ENCODE measurements around the gene ATP8A2.

Gene ATP8A2

DNA sequence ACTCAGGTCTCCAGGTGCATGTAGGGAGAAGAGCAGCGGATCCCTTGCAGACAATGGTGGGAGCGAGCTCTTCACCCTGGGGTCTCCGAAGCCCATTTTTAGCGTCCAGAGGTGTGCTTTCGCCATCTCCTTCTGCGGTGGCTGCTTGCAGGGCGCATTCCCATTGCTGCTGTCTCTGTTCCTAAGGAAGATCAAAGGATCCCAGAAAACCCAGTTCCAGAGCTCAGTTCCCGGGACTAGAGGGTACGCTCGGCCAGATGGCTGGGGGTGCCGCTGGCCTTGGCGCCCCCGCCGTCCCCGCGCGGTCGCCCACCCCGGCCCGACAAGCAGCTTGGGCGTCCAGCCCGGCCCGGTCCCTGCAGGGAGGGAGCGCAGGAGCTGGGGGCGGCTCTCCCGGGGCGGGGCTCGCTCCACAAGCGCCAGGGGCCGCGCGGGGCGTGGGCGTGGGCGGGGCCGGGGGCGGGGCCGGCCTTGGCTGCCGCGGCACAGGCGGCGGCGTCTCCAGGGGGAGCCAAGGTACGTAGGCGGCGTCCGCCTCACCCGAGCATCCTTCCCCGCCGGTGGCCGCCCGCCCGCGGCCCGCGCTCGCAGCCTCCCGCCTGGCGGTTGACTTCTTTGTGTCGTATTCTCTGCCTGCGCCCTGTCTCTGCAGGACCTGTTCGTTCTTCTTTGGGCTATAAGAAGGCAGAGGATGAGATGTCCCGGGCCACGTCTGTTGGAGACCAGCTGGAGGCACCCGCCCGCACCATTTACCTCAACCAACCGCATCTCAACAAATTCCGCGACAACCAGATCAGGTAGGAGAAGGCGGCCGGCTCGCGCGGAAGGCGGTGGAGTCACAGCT lies 96.8 kb downstream of the ATP8A2 start:
- H3K4me3 ChIP-seq (ENCODE audit: low read depth, low read length) = no peak overlapping the region
- peak; percentile 12 for DNase-seq (ENCODE audit: low read depth)

GRCh38 chr13:25469169-25469525 lies 97.4 kb downstream of the ATP8A2 start:
- H3K4me3 ChIP-seq (ENCODE audit: low read depth, low read length) = no peak overlapping the region
- DNase-seq (ENCODE audit: low read depth) = no peak
- TF ChIP-seq, protein P1, sequence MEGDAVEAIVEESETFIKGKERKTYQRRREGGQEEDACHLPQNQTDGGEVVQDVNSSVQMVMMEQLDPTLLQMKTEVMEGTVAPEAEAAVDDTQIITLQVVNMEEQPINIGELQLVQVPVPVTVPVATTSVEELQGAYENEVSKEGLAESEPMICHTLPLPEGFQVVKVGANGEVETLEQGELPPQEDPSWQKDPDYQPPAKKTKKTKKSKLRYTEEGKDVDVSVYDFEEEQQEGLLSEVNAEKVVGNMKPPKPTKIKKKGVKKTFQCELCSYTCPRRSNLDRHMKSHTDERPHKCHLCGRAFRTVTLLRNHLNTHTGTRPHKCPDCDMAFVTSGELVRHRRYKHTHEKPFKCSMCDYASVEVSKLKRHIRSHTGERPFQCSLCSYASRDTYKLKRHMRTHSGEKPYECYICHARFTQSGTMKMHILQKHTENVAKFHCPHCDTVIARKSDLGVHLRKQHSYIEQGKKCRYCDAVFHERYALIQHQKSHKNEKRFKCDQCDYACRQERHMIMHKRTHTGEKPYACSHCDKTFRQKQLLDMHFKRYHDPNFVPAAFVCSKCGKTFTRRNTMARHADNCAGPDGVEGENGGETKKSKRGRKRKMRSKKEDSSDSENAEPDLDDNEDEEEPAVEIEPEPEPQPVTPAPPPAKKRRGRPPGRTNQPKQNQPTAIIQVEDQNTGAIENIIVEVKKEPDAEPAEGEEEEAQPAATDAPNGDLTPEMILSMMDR (conservative IDR thresholded peaks at IDR 0.05; ENCODE audit: low read depth, low read length) = no peak

More for the DNA sequence above, 96.8 kb downstream of the ATP8A2 start:
- TF ChIP-seq, protein P1 (conservative IDR thresholded peaks at IDR 0.05; ENCODE audit: low read depth, low read length) = no peak

- TF ChIP-seq, protein P1 (conservative IDR thresholded peaks at IDR 0.05; ENCODE audit: low read depth, low read length) = no peak
- H3K4me3 ChIP-seq (ENCODE audit: low read depth, low read length) = no peak overlapping the region
- DNase-seq (ENCODE audit: low read depth) = no peak
Observed at GRCh38 chr13:25473864-25474263, 102.1 kb downstream of the ATP8A2 start.

GRCh38 chr13:25478186-25478585 lies 106.4 kb downstream of the ATP8A2 start:
- TF ChIP-seq, protein P1 (conservative IDR thresholded peaks at IDR 0.05; ENCODE audit: low read depth, low read length) = no peak
- no peak overlapping the region for H3K4me3 ChIP-seq (ENCODE audit: low read depth, low read length)
- no peak for DNase-seq (ENCODE audit: low read depth)

DNA sequence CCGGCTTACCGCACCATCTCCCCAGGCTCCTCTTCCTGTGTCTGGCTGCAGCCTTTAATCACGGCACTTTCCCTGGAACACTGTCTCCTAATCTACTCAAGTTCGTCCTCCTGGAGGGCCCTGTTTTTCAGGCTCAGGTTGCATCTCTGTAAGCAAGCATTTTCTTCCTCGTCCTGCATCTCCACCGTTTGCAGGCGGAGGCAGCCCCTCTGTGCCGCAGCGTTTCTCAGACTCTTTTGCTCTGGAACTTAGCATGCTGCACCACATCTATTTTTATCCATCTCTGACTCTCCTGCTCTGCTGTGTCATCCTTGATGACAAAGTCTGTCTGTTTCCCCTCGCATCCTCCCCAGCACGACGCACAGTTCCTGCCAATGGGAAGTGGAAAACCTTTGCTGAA lies 117.5 kb downstream of the ATP8A2 start:
- H3K4me3 ChIP-seq (ENCODE audit: low read depth, low read length) = no peak overlapping the region
- DNase-seq (ENCODE audit: low read depth) = peak; percentile 7
- TF ChIP-seq, protein P1 (conservative IDR thresholded peaks at IDR 0.05; ENCODE audit: low read depth, low read length) = no peak

DNA sequence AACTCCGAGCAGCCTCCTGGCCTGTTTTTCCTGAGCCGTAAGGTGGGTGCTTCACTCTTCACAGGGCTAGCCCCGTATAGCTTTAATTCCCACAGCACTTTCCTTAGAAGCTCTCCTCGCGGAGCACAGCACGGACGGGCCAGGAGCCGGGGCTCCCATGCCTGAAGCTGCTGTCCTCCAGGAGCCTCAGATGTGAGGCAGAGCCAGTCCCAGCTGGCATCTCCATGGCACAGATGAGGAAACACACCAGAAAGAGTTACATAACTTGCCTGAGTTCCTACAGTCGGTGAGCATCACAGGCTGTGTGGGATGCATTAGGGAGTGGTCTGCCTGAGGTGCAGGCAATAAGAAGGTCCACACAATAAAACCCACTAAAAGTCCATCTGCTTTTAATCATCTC lies 118.5 kb downstream of the ATP8A2 start:
- no peak for DNase-seq (ENCODE audit: low read depth)
- H3K4me3 ChIP-seq (ENCODE audit: low read depth, low read length) = no peak overlapping the region
- TF ChIP-seq, protein P1 (conservative IDR thresholded peaks at IDR 0.05; ENCODE audit: low read depth, low read length) = no peak

All from choroid plexus epithelial cell (primary cell).